ENCODE results near the gene CELSR1. TPM values are rescaled to one million over a fixed set of nuclear protein-coding genes. Genes with fewer than 3 reads are reported as not detected.

The CELSR1 gene
- total and polyA plus RNA-seq, 2 of the 13 experiments (the other 11 are each of a cell fraction or from before 2014, with no cell fraction given) = 0.78 to 1.8 TPM

DNA sequence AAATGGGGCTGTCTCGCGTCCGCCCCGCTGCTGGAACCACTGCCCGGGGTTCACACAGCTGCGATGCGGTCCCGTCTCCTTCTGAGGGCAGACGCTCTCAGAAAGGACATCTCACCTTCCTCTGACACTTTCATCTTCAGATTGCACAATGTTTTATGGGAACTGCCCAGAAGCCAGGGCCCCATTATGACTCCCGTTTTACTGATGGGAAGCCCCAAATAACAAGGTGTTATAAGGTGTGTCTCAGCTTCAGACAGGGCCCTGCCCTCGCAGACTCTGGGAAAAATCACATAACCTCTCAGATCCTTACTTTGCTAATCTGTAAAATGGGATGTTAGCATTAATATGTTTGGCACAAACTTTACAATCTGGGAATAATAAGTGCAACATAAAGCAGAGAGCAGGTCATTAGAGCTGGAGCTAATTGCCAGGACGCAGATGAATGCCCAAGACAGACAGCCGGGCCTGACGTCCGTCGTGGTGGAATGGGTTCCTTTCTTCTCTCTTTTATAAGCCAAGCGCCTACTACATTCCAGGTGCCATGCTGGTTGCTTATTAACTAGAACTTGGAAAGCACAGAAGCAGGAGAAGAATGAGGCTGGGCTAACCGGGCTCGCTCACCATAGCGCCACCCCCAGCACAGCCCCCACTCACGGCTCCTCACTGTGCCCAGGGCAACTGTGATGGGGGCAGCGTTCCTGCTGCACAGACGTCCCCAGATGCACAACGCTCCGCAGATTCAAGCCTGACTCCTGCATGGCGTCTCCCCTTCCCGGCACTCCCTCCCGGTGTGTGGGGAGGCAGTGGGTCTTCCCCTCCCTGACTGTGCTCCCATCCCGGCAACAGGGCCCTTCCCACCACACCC lies 158.1 kb downstream of the CELSR1 start (continued):
- TF ChIP-seq, protein P1, sequence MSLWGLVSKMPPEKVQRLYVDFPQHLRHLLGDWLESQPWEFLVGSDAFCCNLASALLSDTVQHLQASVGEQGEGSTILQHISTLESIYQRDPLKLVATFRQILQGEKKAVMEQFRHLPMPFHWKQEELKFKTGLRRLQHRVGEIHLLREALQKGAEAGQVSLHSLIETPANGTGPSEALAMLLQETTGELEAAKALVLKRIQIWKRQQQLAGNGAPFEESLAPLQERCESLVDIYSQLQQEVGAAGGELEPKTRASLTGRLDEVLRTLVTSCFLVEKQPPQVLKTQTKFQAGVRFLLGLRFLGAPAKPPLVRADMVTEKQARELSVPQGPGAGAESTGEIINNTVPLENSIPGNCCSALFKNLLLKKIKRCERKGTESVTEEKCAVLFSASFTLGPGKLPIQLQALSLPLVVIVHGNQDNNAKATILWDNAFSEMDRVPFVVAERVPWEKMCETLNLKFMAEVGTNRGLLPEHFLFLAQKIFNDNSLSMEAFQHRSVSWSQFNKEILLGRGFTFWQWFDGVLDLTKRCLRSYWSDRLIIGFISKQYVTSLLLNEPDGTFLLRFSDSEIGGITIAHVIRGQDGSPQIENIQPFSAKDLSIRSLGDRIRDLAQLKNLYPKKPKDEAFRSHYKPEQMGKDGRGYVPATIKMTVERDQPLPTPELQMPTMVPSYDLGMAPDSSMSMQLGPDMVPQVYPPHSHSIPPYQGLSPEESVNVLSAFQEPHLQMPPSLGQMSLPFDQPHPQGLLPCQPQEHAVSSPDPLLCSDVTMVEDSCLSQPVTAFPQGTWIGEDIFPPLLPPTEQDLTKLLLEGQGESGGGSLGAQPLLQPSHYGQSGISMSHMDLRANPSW (CRISPR knock-in tag; IDR thresholded peaks at IDR 0.05; ENCODE audit: borderline replicate concordance) = no peak
- TF ChIP-seq, protein P2, sequence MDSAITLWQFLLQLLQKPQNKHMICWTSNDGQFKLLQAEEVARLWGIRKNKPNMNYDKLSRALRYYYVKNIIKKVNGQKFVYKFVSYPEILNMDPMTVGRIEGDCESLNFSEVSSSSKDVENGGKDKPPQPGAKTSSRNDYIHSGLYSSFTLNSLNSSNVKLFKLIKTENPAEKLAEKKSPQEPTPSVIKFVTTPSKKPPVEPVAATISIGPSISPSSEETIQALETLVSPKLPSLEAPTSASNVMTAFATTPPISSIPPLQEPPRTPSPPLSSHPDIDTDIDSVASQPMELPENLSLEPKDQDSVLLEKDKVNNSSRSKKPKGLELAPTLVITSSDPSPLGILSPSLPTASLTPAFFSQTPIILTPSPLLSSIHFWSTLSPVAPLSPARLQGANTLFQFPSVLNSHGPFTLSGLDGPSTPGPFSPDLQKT (CRISPR knock-in tag; IDR thresholded peaks at IDR 0.05; ENCODE audit: borderline replicate concordance) = no peak
- TF ChIP-seq NFYC (CRISPR knock-in tag; IDR thresholded peaks at IDR 0.05) (no peak), KLF6 (CRISPR knock-in tag; IDR thresholded peaks at IDR 0.05) (no peak), MEIS2 (CRISPR knock-in tag; IDR thresholded peaks at IDR 0.05) (no peak), ZNF850 (CRISPR knock-in tag; conservative IDR thresholded peaks at IDR 0.05) (no peak), MYNN (CRISPR knock-in tag; IDR thresholded peaks at IDR 0.05; ENCODE audit: low read depth) (no peak), ZNF549 (CRISPR knock-in tag; IDR thresholded peaks at IDR 0.05) (no peak), NFE2 (CRISPR knock-in tag; IDR thresholded peaks at IDR 0.05) (no peak), NBN (conservative IDR thresholded peaks at IDR 0.05) (no peak), MYC (CRISPR knock-in tag; IDR thresholded peaks at IDR 0.05; ENCODE audit: borderline replicate concordance) (0 out of 2 replicates have a peak, but pooled peaks have one; percentile 9), SRSF9 (IDR thresholded peaks at IDR 0.05; ENCODE audit: borderline replicate concordance, insufficient read depth, low read depth, low read length, poor library complexity, severe bottlenecking) (no peak), NCOA2 (CRISPR knock-in tag; IDR thresholded peaks at IDR 0.05) (peak; percentile 22; the same call in 1 of the 2 replicates), ZNF235 (CRISPR knock-in tag; IDR thresholded peaks at IDR 0.05; ENCODE audit: borderline replicate concordance) (no peak), ZNF484 (CRISPR knock-in tag; IDR thresholded peaks at IDR 0.05; ENCODE audit: borderline replicate concordance, low read depth) (no peak)
- TF ChIP-seq, protein P3, sequence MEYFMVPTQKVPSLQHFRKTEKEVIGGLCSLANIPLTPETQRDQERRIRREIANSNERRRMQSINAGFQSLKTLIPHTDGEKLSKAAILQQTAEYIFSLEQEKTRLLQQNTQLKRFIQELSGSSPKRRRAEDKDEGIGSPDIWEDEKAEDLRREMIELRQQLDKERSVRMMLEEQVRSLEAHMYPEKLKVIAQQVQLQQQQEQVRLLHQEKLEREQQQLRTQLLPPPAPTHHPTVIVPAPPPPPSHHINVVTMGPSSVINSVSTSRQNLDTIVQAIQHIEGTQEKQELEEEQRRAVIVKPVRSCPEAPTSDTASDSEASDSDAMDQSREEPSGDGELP (IDR thresholded peaks at IDR 0.05; ENCODE audit: borderline replicate concordance, low read depth) = no peak; the same call in 1 of the 2 replicates
- TF ChIP-seq, protein P4, sequence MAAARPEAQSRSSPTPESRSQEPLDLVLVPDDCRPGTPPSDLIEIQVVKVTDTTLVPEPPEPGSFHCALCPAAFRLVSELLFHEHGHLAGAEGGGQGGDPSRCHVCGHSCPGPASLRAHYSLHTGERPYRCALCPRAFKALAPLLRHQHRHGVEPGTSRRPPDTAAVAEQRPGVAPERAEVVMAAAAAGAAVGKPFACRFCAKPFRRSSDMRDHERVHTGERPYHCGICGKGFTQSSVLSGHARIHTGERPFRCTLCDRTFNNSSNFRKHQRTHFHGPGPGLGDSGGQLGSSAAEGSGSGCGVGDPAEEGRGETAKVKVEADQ (CRISPR knock-in tag; IDR thresholded peaks at IDR 0.05; ENCODE audit: borderline replicate concordance) = no peak
- TF ChIP-seq, protein P5, sequence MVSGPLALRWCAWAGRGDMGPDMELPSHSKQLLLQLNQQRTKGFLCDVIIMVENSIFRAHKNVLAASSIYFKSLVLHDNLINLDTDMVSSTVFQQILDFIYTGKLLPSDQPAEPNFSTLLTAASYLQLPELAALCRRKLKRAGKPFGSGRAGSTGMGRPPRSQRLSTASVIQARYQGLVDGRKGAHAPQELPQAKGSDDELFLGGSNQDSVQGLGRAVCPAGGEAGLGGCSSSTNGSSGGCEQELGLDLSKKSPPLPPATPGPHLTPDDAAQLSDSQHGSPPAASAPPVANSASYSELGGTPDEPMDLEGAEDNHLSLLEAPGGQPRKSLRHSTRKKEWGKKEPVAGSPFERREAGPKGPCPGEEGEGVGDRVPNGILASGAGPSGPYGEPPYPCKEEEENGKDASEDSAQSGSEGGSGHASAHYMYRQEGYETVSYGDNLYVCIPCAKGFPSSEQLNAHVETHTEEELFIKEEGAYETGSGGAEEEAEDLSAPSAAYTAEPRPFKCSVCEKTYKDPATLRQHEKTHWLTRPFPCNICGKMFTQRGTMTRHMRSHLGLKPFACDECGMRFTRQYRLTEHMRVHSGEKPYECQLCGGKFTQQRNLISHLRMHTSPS (CRISPR knock-in tag; IDR thresholded peaks at IDR 0.05; ENCODE audit: low read depth) = 0 out of 2 replicates have a peak, but pooled peaks have one; percentile 61
- TF ChIP-seq, protein P6, sequence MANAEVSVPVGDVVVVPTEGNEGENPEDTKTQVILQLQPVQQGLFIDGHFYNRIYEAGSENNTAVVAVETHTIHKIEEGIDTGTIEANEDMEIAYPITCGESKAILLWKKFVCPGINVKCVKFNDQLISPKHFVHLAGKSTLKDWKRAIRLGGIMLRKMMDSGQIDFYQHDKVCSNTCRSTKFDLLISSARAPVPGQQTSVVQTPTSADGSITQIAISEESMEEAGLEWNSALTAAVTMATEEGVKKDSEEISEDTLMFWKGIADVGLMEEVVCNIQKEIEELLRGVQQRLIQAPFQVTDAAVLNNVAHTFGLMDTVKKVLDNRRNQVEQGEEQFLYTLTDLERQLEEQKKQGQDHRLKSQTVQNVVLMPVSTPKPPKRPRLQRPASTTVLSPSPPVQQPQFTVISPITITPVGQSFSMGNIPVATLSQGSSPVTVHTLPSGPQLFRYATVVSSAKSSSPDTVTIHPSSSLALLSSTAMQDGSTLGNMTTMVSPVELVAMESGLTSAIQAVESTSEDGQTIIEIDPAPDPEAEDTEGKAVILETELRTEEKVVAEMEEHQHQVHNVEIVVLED (CRISPR knock-in tag; IDR thresholded peaks at IDR 0.05; ENCODE audit: borderline replicate concordance) = no peak
